Middle frontal gyrus (tissue), 1 donor: Measurements from ENCODE around the gene PSMA7.
"Not testable (repeated sequence)": the region's sequence is repeated elsewhere in the genome, so short reads cannot be mapped to it uniquely, and the experiment has no call there.

ENCODE experiments used
- DNase-seq: peaks from one replicate; pipeline ENCODE4 v3.0.0-alpha.2; 2015; ENCODE audit warnings: low spot score; ENCODE audit errors: extremely low spot score

PSMA7 gene

GRCh38 chr20:62156254-62156556 is 13.0 kb upstream of the PSMA7 start:
- DNase-seq, result no peak

- no peak for DNase-seq
These were observed 12.4 kb upstream of the PSMA7 start for GRCh38 chr20:62155428-62156253.

GRCh38 chr20:62151835-62152364 is 8.7 kb upstream of the PSMA7 start:
- no peak for DNase-seq

- DNase-seq, result no peak
These were observed 8.0 kb upstream of the PSMA7 start for GRCh38 chr20:62151225-62151624.

GRCh38 chr20:62150310-62150575 is 7.0 kb upstream of the PSMA7 start:
- no peak for DNase-seq

GRCh38 chr20:62149532-62150309 is 6.5 kb upstream of the PSMA7 start:
- DNase-seq, result no peak

- no peak for DNase-seq
These were observed 5.7 kb upstream of the PSMA7 start for GRCh38 chr20:62148908-62149314.

- DNase-seq, result not testable (repeated sequence)
These were observed 5.2 kb upstream of the PSMA7 start for GRCh38 chr20:62148383-62148782.

- DNase-seq, result no peak
These were observed 4.3 kb upstream of the PSMA7 start for GRCh38 chr20:62147528-62147927.

- DNase-seq, result no peak
These were observed 3.9 kb upstream of the PSMA7 start for GRCh38 chr20:62147125-62147524.

- DNase-seq, result no peak
These were observed 3.0 kb upstream of the PSMA7 start for GRCh38 chr20:62146019-62146755.

GRCh38 chr20:62145688-62146018 is 2.5 kb upstream of the PSMA7 start:
- DNase-seq, result no peak

GRCh38 chr20:62143957-62144825 is 997 bp upstream of the PSMA7 start:
- DNase-seq, result no peak

- DNase-seq, result no peak
These were observed 728 bp downstream of the PSMA7 start for GRCh38 chr20:62142252-62143080.

GRCh38 chr20:62141397-62142251 is 1.6 kb downstream of the PSMA7 start:
- DNase-seq, result no peak

GRCh38 chr20:62141043-62141396 is 2.2 kb downstream of the PSMA7 start:
- DNase-seq, result no peak

- no peak for DNase-seq
These were observed 3.6 kb downstream of the PSMA7 start for GRCh38 chr20:62139636-62140035.

- no peak for DNase-seq
These were observed 4.3 kb downstream of the PSMA7 start for GRCh38 chr20:62138912-62139311.

GRCh38 chr20:62138204-62138543 is 5.0 kb downstream of the PSMA7 start:
- no peak for DNase-seq
